KMS-11 (cell line): ENCODE results near the gene EPC2.
"Not testable (repeated sequence)": the region's sequence is repeated elsewhere in the genome, so short reads cannot be mapped to it uniquely, and the experiment has no call there.

Experiments used
- H2AFZ ChIP-seq: fragments of 200-600 bp; sonication (generic); 2 replicates; pipeline ENCODE4 v1.6.1; 2016; ENCODE audit warnings: antibody characterized with exemption, mixed run types, low read depth
- H3K27ac ChIP-seq: fragments of 200-600 bp; sonication (generic); 2 replicates; pipeline ENCODE4 v1.6.1; 2016; ENCODE audit warnings: mild to moderate bottlenecking, mixed run types
- H3K27me3 ChIP-seq: fragments of 200-600 bp; sonication (generic); 2 replicates; pipeline ENCODE4 v1.6.1; 2017; ENCODE audit warnings: mild to moderate bottlenecking, low read depth, mixed run types, moderate library complexity; ENCODE audit not compliant: insufficient read depth
- H3K36me3 ChIP-seq: fragments of 200-600 bp; sonication (generic); 2 replicates; pipeline ENCODE4 v1.6.1; 2017; ENCODE audit warnings: mild to moderate bottlenecking, mixed run types; ENCODE audit not compliant: insufficient read depth
- H3K4me1 ChIP-seq: fragments of 200-600 bp; sonication (generic); 2 replicates; pipeline ENCODE4 v1.6.1; 2016; ENCODE audit warnings: mild to moderate bottlenecking, low read depth, mixed run types; ENCODE audit not compliant: poor library complexity, severe bottlenecking
- H3K4me2 ChIP-seq: fragments of 200-600 bp; sonication (generic); 2 replicates; pipeline ENCODE4 v1.7.0; 2016; ENCODE audit warnings: mild to moderate bottlenecking, mixed run types
- H3K4me3 ChIP-seq: fragments of 200-600 bp; sonication (generic); IDR thresholded peaks from 2 replicates; pipeline ENCODE4 v1.6.1; 2017; ENCODE audit warnings: low read depth, low read length, mixed read lengths; ENCODE audit not compliant: insufficient read depth
- H3K79me2 ChIP-seq: fragments of 200-600 bp; sonication (generic); 2 replicates; pipeline ENCODE4 v1.6.1; 2016; ENCODE audit warnings: low read depth, mixed run types; ENCODE audit not compliant: insufficient read depth
- H3K9ac ChIP-seq: fragments of 200-600 bp; sonication (generic); 2 replicates; pipeline ENCODE4 v1.6.1; 2016; ENCODE audit warnings: mild to moderate bottlenecking, mixed run types
- H4K20me1 ChIP-seq: fragments of 200-600 bp; sonication (generic); 2 replicates; pipeline ENCODE4 v1.6.1; 2016; ENCODE audit warnings: mild to moderate bottlenecking, mixed run types; ENCODE audit not compliant: insufficient read depth
- TF ChIP-seq, protein P1 (sequence below): fragments of 200-600 bp; sonication (generic); conservative IDR thresholded peaks from 2 replicates; pipeline ENCODE4 v1.6.1; 2017; ENCODE audit warnings: low read depth, mild to moderate bottlenecking, antibody characterized with exemption, low read length, moderate library complexity, mixed read lengths

Gene EPC2

DNA sequence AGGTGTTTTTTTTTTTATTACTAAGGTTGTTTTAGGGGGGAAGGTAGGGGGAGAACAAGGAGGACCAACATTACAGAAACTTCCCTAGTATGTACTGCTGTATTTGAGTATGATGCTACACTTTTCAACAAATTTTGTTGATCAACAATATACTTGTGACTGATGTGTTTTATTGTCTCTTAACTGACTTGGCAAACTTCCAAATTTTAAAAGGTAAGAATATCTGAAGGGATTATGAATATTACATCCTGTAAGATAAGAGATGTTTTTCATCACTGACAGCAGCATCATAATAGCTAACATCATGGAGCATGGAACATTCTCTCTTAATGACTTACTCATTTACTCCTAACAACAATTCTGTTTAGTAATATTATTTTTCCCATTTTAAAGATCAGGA is 144.5 kb downstream of the EPC2 start:
- TF ChIP-seq, protein P1, sequence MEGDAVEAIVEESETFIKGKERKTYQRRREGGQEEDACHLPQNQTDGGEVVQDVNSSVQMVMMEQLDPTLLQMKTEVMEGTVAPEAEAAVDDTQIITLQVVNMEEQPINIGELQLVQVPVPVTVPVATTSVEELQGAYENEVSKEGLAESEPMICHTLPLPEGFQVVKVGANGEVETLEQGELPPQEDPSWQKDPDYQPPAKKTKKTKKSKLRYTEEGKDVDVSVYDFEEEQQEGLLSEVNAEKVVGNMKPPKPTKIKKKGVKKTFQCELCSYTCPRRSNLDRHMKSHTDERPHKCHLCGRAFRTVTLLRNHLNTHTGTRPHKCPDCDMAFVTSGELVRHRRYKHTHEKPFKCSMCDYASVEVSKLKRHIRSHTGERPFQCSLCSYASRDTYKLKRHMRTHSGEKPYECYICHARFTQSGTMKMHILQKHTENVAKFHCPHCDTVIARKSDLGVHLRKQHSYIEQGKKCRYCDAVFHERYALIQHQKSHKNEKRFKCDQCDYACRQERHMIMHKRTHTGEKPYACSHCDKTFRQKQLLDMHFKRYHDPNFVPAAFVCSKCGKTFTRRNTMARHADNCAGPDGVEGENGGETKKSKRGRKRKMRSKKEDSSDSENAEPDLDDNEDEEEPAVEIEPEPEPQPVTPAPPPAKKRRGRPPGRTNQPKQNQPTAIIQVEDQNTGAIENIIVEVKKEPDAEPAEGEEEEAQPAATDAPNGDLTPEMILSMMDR: no peak
- no peaks in the 10 kb centered on the region for H3K27me3 ChIP-seq
- no peak overlapping the region for H3K4me2 ChIP-seq

DNA sequence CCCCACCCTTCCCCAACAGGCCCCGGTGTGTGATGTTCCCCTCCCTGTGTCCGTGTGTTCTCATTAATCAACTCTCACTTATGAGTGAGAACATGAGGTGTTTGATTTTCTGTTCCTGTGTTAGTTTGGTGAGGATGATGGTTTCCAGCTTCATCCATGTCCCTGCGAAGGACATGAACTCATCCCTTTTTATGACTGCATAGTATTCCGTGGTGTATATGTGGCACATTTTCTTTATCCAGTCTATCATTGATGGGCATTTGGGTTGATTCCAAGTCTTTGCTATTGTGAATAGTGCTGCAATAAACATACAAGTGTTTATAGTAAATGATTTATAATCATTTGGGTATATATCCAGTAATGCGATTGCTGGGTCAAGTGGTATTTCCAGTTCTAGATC is 145.6 kb downstream of the EPC2 start:
- not testable (repeated sequence) for H3K9ac ChIP-seq, H3K4me2 ChIP-seq, H4K20me1 ChIP-seq, H3K79me2 ChIP-seq, H3K4me3 ChIP-seq, H2AFZ ChIP-seq, H3K4me1 ChIP-seq, H3K27me3 ChIP-seq, H3K36me3 ChIP-seq, H3K27ac ChIP-seq

More for the DNA sequence above, 144.5 kb downstream of the EPC2 start:
- no peaks in the 10 kb centered on the region for H4K20me1 ChIP-seq
- no peak overlapping the region for H2AFZ ChIP-seq
- H3K4me3 ChIP-seq: no peak overlapping the region
- no peak overlapping the region for H3K9ac ChIP-seq
- H3K4me1 ChIP-seq: no peaks in the 10 kb centered on the region
- H3K27ac ChIP-seq: no peak overlapping the region
- H3K79me2 ChIP-seq: no peaks in the 10 kb centered on the region
- 0 out of 2 replicates have a peak, but pooled peaks cover 5% of the 10 kb centered on the region for H3K36me3 ChIP-seq

DNA sequence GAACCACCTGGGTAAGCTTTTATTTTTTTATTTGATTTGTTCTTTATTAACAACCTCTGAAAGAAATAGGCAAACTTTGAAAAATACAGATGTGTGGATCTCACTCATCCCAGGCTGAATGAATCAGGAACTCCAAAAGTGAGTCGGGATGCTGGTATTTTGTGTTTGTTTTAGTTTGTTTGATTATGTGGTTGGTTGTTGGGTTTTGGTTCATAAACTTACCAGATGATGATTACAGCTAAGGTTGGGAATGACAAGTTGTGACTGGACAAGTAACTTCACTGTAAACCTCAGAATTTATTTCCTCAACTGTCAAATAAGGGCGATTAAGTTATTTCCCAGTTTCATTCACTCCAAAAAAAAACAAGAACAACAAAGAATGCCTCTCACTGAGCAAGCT is 150.0 kb downstream of the EPC2 start:
- H3K36me3 ChIP-seq: no peaks in the 10 kb centered on the region
- no peaks in the 10 kb centered on the region for H3K27me3 ChIP-seq
- H2AFZ ChIP-seq: no peak overlapping the region
- no peaks in the 10 kb centered on the region for H3K4me1 ChIP-seq
- H3K27ac ChIP-seq: no peak overlapping the region
- no peak overlapping the region for H3K4me3 ChIP-seq
- H3K4me2 ChIP-seq: no peak overlapping the region
- no peak overlapping the region for H3K9ac ChIP-seq
- H4K20me1 ChIP-seq: no peaks in the 10 kb centered on the region
- no peaks in the 10 kb centered on the region for H3K79me2 ChIP-seq
- TF ChIP-seq, protein P1: no peak

DNA sequence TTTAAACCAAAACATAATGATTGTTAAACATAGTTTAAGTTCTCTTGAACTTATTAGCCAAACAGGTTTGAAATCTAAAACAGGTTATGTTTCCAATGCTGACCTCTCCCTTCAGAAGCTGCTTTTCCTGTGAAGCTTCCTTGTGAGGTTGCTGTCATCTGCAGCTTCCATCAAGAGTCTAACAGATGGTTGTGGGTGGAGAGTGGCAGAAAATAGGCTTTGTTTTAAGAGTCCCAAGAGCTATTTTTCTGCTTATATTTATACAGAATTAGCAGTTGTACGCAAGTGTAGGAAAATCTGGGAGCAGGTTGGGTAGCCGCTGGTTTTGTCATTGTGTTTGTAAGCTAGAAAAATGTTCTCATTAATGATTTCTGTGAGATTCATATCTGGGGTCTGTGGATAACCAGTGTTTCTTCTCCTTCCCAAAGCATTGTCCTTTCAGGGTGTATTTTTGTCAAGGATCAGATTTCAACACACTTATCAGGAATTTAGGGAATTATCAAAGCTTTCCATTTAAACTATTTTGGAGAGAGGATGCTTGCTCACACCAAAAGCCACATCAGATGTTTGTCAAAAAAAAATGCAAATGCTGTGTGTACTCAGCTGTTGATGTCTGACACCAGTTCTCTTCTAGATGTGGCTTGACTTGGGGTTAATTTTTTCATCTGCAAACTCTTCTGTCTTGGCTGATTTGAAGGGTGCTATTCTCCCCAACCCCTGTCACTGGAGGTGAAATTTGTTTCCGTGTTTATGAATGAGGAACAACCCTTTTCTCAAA is 152.4 kb downstream of the EPC2 start:
- Histone ChIP-seq H4K20me1 (no peaks in the 10 kb centered on the region), H3K36me3 (no peaks in the 10 kb centered on the region), H3K4me3 (no peak overlapping the region), H3K27ac (no peak overlapping the region), H3K4me2 (no peak overlapping the region), H3K27me3 (no peaks in the 10 kb centered on the region), H3K9ac (no peak overlapping the region), H3K79me2 (no peaks in the 10 kb centered on the region), H2AFZ (no peak overlapping the region), H3K4me1 (no peaks in the 10 kb centered on the region)
- TF ChIP-seq, protein P1: no peak
